IPS-20b (cell line): ENCODE data around the gene COA4.
"Not testable (repeated sequence)": the region's sequence is repeated elsewhere in the genome, so short reads cannot be mapped to it uniquely, and the experiment has no call there.

Experiments used
- H3K27ac ChIP-seq: one replicate; pipeline ENCODE4 v1.5.1; 2013; ENCODE audit warnings: low read length
- H3K27me3 ChIP-seq: 2 replicates; pipeline ENCODE4 v1.6.1; 2013; ENCODE audit warnings: mild to moderate bottlenecking, low read length, inconsistent platforms; ENCODE audit not compliant: insufficient read depth
- H3K36me3 ChIP-seq: 2 replicates; pipeline ENCODE4 v1.6.1; 2013; ENCODE audit warnings: low read depth, mild to moderate bottlenecking, inconsistent platforms, low read length, moderate library complexity; ENCODE audit not compliant: insufficient read depth
- H3K4me1 ChIP-seq: 2 replicates; pipeline ENCODE4 v1.6.1; 2013; ENCODE audit warnings: mild to moderate bottlenecking, control low read depth, inconsistent platforms, low read length, moderate library complexity; ENCODE audit not compliant: insufficient read depth
- H3K4me3 ChIP-seq: 2 replicates; pipeline ENCODE4 v1.5.1; 2013; ENCODE audit warnings: mild to moderate bottlenecking, low read length, inconsistent platforms
- H3K9ac ChIP-seq: 2 replicates; pipeline ENCODE4 v1.6.1; 2013; ENCODE audit warnings: low read depth, mild to moderate bottlenecking, inconsistent platforms, low read length, moderate library complexity
- H3K9me3 ChIP-seq: 2 replicates; pipeline ENCODE4 v1.6.1; 2013; ENCODE audit warnings: mild to moderate bottlenecking, low read depth, low read length, inconsistent platforms; ENCODE audit not compliant: insufficient read depth

COA4 gene

GRCh38 chr11:73888244-73888643 is 11.6 kb upstream of the COA4 start:
- no peaks in the 10 kb centered on the region for H3K4me1 ChIP-seq
- no peak overlapping the region for H3K4me3 ChIP-seq
- H3K9me3 ChIP-seq, result no peaks in the 10 kb centered on the region
- peaks cover 34% of the 10 kb centered on the region for H3K36me3 ChIP-seq
- H3K27me3 ChIP-seq, result no peaks in the 10 kb centered on the region
- H3K27ac ChIP-seq, result no peak overlapping the region
- no peak overlapping the region for H3K9ac ChIP-seq

DNA sequence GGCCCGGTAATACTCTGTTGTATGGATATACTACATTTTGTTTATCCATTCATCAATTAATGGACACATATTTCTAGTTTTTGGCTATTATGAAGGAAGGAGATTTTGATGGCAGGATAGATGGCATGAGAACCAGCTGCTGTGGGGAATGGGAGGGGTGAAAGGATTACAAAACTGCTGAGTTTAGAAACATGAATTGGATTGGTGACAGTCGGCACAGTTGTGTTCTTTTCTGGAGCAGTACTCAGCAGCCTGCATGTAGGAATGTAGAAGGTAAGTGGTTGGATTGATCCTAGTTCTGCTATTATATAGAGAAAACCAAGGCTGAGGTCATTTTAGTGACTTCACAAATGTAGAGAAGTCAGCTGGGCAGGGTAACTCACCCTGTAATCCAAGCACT is 7.2 kb upstream of the COA4 start:
- Histone ChIP-seq H3K36me3 (peaks cover 9% of the 10 kb centered on the region), H3K4me1 (no peaks in the 10 kb centered on the region), H3K27ac (no peak overlapping the region)

DNA sequence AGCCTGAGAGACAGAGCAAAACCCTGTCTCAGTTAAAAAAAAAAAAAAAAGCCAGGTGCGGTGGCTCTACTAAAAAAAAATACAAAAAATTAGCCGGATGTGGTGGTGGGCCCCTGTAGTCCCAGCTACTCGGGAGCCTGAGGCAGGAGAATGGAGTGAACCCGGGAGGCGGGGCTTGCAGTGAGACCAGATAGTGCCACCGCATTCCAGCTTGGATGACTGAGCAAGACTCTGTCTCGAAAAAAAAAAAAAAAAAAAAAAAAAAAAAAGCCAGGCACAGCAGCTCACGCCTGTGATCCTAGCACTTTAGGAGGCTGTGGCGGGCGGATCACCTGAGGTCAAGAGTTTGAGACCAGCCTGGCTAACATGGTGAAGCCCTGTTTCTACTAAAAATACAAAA is 3.8 kb upstream of the COA4 start:
- not testable (repeated sequence) for H3K27me3 ChIP-seq

More for the DNA sequence above, 7.2 kb upstream of the COA4 start:
- Histone ChIP-seq H3K9ac (no peak overlapping the region), H3K9me3 (no peaks in the 10 kb centered on the region), H3K4me3 (no peak overlapping the region), H3K27me3 (no peaks in the 10 kb centered on the region)

DNA sequence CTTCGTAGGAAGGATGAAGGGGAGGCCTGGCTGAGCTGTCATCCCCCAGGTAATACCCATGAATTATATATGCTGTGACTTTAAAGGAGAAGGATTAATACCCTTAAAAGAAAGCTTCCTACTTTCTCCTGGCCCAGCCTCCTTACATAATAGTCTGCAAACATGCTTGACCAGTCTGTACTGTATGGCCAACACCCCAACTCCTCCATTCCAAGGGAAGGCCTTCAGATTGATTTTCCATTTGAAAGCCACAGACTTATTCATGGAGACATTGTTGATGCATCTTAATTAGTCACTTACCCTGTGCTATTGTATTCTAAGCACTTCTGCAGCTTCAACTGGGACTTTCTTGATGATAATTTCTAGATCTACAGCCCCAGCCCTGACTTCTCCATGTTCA is 2.1 kb upstream of the COA4 start:
- Histone ChIP-seq H3K27me3 (no peaks in the 10 kb centered on the region), H3K4me1 (no peaks in the 10 kb centered on the region; the same call in 1 of the 2 replicates), H3K4me3 (no peak overlapping the region), H3K9me3 (no peaks in the 10 kb centered on the region), H3K9ac (no peak overlapping the region), H3K27ac (no peak overlapping the region), H3K36me3 (peaks cover 20% of the 10 kb centered on the region)

More for the DNA sequence above, 3.8 kb upstream of the COA4 start:
- H3K4me3 ChIP-seq, H3K9ac ChIP-seq, H3K27ac ChIP-seq, H3K9me3 ChIP-seq, H3K4me1 ChIP-seq, H3K36me3 ChIP-seq: not testable (repeated sequence)

- Histone ChIP-seq H3K9ac (peak overlapping the region; percentile 99), H3K27ac (peak overlapping the region; percentile 73), H3K4me1 (no peaks in the 10 kb centered on the region; the same call in 1 of the 2 replicates), H3K4me3 (peak overlapping the region; percentile 96), H3K9me3 (no peaks in the 10 kb centered on the region), H3K36me3 (peaks cover 49% of the 10 kb centered on the region), H3K27me3 (no peaks in the 10 kb centered on the region)
Measured at GRCh38 chr11:73875840-73876239, 806 bp downstream of the COA4 start.

DNA sequence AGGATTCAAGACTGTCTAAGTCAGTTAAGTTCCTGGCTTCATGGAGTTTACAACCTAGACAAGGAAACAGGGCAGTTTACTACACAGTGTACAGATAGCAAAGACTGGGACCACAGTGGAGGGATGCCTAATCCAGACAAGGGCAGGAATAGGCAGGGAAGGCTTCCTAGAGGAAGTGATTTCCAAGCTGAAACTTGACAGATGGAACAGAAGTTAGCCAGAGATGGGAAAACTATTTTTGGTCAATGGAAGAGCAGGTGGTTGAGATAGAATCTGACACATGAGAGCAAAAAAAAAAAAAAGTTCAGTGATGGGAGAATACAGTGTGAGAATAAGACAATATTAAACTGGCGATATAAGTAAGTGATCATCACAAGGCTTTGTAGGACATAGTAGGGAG is 1.3 kb downstream of the COA4 start:
- peaks cover 50% of the 10 kb centered on the region for H3K36me3 ChIP-seq
- H3K27ac ChIP-seq, result peak overlapping the region; percentile 73
- peak overlapping the region; percentile 96 for H3K4me3 ChIP-seq

GRCh38 chr11:73872749-73873357 is 3.8 kb downstream of the COA4 start:
- Histone ChIP-seq H3K36me3 (peaks cover 59% of the 10 kb centered on the region), H3K4me1 (peaks cover 2% of the 10 kb centered on the region; the same call in 1 of the 2 replicates), H3K9ac (no peak overlapping the region), H3K27me3 (no peaks in the 10 kb centered on the region), H3K9me3 (no peaks in the 10 kb centered on the region), H3K27ac (no peak overlapping the region), H3K4me3 (no peak overlapping the region)

More for the DNA sequence above, 1.3 kb downstream of the COA4 start:
- Histone ChIP-seq H3K4me1 (no peaks in the 10 kb centered on the region; the same call in 1 of the 2 replicates), H3K9ac (peak overlapping the region; percentile 99), H3K9me3 (no peaks in the 10 kb centered on the region), H3K27me3 (no peaks in the 10 kb centered on the region)

GRCh38 chr11:73870261-73870660 is 6.4 kb downstream of the COA4 start:
- Histone ChIP-seq H3K36me3 (peaks cover 54% of the 10 kb centered on the region), H3K4me1 (peaks cover 2% of the 10 kb centered on the region; the same call in 1 of the 2 replicates)

DNA sequence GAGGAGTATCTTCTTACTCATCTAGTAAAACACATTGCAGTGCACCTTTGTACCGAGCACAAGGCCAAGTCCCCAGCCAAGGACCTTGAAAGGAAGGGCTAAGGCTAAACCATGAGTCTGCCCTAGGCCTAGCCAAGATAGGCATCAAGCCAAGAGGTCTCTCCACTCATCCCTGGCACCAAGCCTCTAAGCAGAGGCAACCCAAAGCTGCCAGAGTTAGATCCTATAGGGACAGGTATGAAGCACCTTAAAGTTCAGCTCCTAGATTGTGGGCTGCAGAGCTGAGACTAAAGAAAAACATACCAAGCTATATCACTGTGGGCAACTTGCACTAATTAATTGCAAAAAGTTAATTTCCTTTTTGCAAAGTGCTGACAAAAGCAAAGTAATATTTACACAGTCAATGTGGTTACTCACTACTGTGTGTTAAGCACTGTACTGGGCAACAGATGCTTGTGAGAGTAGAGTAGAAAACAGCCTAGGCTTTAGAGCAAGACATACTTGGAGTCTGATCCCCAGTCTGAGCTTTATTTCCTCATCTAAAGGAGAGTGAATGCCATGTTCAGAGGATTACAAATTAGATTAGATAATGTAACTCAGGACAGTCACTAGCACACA is 7.2 kb downstream of the COA4 start:
- Histone ChIP-seq H3K27me3 (no peaks in the 10 kb centered on the region), H3K36me3 (peaks cover 47% of the 10 kb centered on the region), H3K9me3 (no peaks in the 10 kb centered on the region), H3K9ac (no peak overlapping the region), H3K27ac (no peak overlapping the region), H3K4me1 (peaks cover 2% of the 10 kb centered on the region; the same call in 1 of the 2 replicates), H3K4me3 (no peak overlapping the region)

More at GRCh38 chr11:73870261-73870660, 6.4 kb downstream of the COA4 start:
- no peaks in the 10 kb centered on the region for H3K27me3 ChIP-seq
- no peak overlapping the region for H3K4me3 ChIP-seq
- H3K9ac ChIP-seq, result 0 out of 2 replicates have a peak overlapping the region, but pooled peaks have one; percentile 21
- H3K9me3 ChIP-seq, result no peaks in the 10 kb centered on the region
- no peak overlapping the region for H3K27ac ChIP-seq

DNA sequence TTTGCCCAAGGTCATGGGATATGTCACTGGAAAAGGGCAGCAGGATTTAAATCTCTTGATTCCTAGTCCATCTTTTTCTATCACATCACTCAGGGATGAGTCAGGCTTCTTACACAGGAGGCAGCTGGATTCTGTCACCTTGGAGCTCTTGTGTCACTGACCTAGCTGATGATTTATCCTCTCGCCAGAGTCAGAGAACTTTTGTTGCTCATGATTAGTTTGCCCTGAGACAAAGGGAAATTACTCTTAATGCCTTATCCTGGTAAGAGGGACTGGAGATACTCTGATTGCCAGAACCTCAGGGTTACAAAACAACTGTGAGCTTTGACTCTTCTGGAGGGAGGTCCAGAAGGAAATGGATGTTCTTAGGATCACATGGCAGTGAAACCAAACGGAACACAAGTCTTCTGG is 10.1 kb downstream of the COA4 start:
- Histone ChIP-seq H3K4me1 (peaks cover 2% of the 10 kb centered on the region; the same call in 1 of the 2 replicates), H3K36me3 (peaks cover 31% of the 10 kb centered on the region), H3K27ac (no peak overlapping the region), H3K9ac (no peak overlapping the region), H3K9me3 (no peaks in the 10 kb centered on the region), H3K4me3 (no peak overlapping the region), H3K27me3 (no peaks in the 10 kb centered on the region)

DNA sequence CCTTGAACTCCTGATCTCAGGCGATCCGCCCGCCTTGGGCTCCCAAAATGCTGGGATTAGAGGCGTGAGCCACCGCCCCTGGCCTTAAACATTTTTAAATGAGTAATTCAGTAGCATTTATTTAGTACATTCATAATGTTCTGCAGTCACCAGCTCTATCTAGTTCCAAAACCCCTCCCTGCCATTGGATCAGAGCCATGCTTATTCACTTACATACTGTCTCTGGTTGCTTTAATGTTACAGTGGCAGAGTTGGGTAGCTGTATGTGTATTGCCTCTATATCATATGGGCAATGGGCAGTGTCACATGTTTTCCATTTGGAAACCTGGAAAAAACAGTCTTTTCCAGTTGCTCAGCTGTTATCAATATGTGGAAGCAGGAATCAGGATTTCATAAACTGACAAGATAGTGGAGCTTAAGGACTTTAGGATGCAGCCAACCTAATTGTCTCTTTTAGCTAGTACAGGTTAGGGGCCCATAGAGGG is 10.5 kb downstream of the COA4 start:
- Histone ChIP-seq H3K9ac (no peak overlapping the region), H3K4me3 (no peak overlapping the region), H3K9me3 (no peaks in the 10 kb centered on the region), H3K36me3 (peaks cover 27% of the 10 kb centered on the region), H3K4me1 (peaks cover 2% of the 10 kb centered on the region; the same call in 1 of the 2 replicates), H3K27me3 (no peaks in the 10 kb centered on the region), H3K27ac (no peak overlapping the region)

DNA sequence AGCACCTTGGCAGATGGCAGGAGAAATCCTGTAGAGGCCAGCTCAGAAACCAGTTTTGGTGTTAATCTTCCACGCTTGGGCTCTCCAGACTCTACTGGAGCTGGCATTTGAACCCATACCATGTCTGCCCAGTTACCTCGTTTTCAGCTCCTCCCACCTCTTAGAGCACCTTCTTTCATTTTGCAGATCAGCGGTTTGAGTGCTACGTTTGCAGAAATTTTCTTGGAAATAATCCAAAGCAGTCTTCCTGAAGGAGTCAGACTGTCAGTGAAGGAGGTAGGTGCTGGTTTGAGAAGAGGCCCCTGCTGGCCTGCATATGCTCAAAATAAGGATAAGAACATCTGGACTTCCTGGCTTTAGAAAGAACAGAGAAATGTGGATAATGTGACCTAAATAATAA is 13.7 kb downstream of the COA4 start:
- Histone ChIP-seq H3K9me3 (no peaks in the 10 kb centered on the region), H3K27me3 (no peaks in the 10 kb centered on the region), H3K27ac (no peak overlapping the region), H3K4me1 (no peaks in the 10 kb centered on the region), H3K9ac (no peak overlapping the region), H3K36me3 (peaks cover 17% of the 10 kb centered on the region), H3K4me3 (no peak overlapping the region)
